WTC11 (cell line): Measurements from ENCODE around the gene MAGEA4.

Experiments
- CREB1 ChIP-seq: sonication (generic); formaldehyde crosslinking; IDR thresholded peaks from 2 replicates; pipeline ENCODE4 v1.8.0; 2023; ENCODE audit warnings: mild to moderate bottlenecking, missing genetic modification reagents
- EMX1 ChIP-seq: fragments of 250-450 bp; sonication (Bioruptor Pico); IDR thresholded peaks from 2 replicates; pipeline ENCODE4 v1.8.0; 2021; ENCODE audit warnings: mild to moderate bottlenecking
- JAZF1 ChIP-seq: fragments of 250-450 bp; sonication (Bioruptor Pico); IDR thresholded peaks from 2 replicates; pipeline ENCODE4 v1.9.0; 2021; ENCODE audit warnings: moderate library complexity, mild to moderate bottlenecking, inconsistent platforms
- JUN ChIP-seq: sonication (generic); formaldehyde crosslinking; IDR thresholded peaks from 2 replicates; pipeline ENCODE4 v1.8.0; 2023; ENCODE audit warnings: mild to moderate bottlenecking, missing genetic modification reagents
- NR1H2 ChIP-seq: sonication (generic); formaldehyde crosslinking; IDR thresholded peaks from 2 replicates; pipeline ENCODE4 v1.9.0; 2021; ENCODE audit warnings: mild to moderate bottlenecking, moderate library complexity, missing genetic modification reagents
- SMAD4 ChIP-seq: sonication (generic); formaldehyde crosslinking; IDR thresholded peaks from 2 replicates; pipeline ENCODE4 v1.8.0; 2022; ENCODE audit warnings: mild to moderate bottlenecking, missing genetic modification reagents
- TCF7 ChIP-seq: sonication (generic); formaldehyde crosslinking; IDR thresholded peaks from 2 replicates; pipeline ENCODE4 v1.8.0; 2022; ENCODE audit warnings: mild to moderate bottlenecking, low read depth, missing genetic modification reagents, moderate library complexity
- TF ChIP-seq, protein P1 (sequence below): fragments of 200-600 bp; IDR thresholded peaks from 2 replicates; pipeline ENCODE4 v1.8.0; 2022; ENCODE audit warnings: antibody characterized with exemption
- TF ChIP-seq, protein P2 (sequence below): sonication (generic); formaldehyde crosslinking; IDR thresholded peaks from 2 replicates; pipeline ENCODE4 v1.8.0; 2022; ENCODE audit warnings: mild to moderate bottlenecking, missing genetic modification reagents
- TF ChIP-seq, protein P3 (sequence below): sonication (generic); formaldehyde crosslinking; conservative IDR thresholded peaks from 2 replicates; pipeline ENCODE4 v1.8.1; 2022; ENCODE audit warnings: mild to moderate bottlenecking, missing genetic modification reagents
- TF ChIP-seq, protein P4 (sequence below): fragments of 250-450 bp; sonication (Bioruptor Pico); IDR thresholded peaks from 2 replicates; pipeline ENCODE4 v1.9.0; 2021; ENCODE audit warnings: mild to moderate bottlenecking
- TF ChIP-seq, protein P5 (sequence below): sonication (generic); formaldehyde crosslinking; IDR thresholded peaks from 2 replicates; pipeline ENCODE4 v1.8.1; 2023; ENCODE audit warnings: mild to moderate bottlenecking, missing genetic modification reagents, moderate library complexity
- TF ChIP-seq, protein P6 (sequence below): sonication (generic); formaldehyde crosslinking; IDR thresholded peaks from 2 replicates; pipeline ENCODE4 v1.8.0; 2022; ENCODE audit warnings: mild to moderate bottlenecking, missing genetic modification reagents

DNA sequence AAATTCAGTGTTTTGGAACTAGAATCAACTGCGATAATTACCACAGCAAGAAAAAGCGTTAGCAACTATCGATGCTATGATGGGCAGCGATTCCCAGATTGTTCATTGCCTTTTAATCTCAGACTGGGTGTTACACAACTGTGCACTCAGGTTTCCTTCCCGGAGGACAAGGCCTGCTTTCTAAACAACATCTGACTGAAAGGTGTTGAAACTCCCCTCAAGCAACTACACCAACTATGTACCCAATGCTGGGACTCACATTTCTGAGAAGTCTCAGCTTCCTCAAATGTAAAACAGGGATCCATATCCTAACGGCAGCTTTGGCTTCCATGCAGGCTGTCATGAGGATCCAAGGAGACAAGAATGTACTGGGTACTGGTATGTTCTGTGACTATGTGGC lies 53.5 kb downstream of the MAGEA4 start:
- TF ChIP-seq NR1H2 (CRISPR knock-in tag) (no peak), JAZF1 (CRISPR knock-in tag) (no peak), TCF7 (CRISPR knock-in tag) (no peak), CREB1 (CRISPR knock-in tag) (no peak), EMX1 (CRISPR knock-in tag) (no peak), JUN (CRISPR knock-in tag) (no peak), SMAD4 (CRISPR knock-in tag) (no peak)
- TF ChIP-seq, protein P1, sequence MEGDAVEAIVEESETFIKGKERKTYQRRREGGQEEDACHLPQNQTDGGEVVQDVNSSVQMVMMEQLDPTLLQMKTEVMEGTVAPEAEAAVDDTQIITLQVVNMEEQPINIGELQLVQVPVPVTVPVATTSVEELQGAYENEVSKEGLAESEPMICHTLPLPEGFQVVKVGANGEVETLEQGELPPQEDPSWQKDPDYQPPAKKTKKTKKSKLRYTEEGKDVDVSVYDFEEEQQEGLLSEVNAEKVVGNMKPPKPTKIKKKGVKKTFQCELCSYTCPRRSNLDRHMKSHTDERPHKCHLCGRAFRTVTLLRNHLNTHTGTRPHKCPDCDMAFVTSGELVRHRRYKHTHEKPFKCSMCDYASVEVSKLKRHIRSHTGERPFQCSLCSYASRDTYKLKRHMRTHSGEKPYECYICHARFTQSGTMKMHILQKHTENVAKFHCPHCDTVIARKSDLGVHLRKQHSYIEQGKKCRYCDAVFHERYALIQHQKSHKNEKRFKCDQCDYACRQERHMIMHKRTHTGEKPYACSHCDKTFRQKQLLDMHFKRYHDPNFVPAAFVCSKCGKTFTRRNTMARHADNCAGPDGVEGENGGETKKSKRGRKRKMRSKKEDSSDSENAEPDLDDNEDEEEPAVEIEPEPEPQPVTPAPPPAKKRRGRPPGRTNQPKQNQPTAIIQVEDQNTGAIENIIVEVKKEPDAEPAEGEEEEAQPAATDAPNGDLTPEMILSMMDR: no peak
- TF ChIP-seq, protein P2, sequence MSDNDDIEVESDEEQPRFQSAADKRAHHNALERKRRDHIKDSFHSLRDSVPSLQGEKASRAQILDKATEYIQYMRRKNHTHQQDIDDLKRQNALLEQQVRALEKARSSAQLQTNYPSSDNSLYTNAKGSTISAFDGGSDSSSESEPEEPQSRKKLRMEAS (CRISPR knock-in tag): no peak
- TF ChIP-seq, protein P3, sequence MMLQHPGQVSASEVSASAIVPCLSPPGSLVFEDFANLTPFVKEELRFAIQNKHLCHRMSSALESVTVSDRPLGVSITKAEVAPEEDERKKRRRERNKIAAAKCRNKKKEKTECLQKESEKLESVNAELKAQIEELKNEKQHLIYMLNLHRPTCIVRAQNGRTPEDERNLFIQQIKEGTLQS (CRISPR knock-in tag): no peak
- TF ChIP-seq, protein P4, sequence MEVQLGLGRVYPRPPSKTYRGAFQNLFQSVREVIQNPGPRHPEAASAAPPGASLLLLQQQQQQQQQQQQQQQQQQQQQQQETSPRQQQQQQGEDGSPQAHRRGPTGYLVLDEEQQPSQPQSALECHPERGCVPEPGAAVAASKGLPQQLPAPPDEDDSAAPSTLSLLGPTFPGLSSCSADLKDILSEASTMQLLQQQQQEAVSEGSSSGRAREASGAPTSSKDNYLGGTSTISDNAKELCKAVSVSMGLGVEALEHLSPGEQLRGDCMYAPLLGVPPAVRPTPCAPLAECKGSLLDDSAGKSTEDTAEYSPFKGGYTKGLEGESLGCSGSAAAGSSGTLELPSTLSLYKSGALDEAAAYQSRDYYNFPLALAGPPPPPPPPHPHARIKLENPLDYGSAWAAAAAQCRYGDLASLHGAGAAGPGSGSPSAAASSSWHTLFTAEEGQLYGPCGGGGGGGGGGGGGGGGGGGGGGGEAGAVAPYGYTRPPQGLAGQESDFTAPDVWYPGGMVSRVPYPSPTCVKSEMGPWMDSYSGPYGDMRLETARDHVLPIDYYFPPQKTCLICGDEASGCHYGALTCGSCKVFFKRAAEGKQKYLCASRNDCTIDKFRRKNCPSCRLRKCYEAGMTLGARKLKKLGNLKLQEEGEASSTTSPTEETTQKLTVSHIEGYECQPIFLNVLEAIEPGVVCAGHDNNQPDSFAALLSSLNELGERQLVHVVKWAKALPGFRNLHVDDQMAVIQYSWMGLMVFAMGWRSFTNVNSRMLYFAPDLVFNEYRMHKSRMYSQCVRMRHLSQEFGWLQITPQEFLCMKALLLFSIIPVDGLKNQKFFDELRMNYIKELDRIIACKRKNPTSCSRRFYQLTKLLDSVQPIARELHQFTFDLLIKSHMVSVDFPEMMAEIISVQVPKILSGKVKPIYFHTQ (CRISPR knock-in tag): no peak
- TF ChIP-seq, protein P5, sequence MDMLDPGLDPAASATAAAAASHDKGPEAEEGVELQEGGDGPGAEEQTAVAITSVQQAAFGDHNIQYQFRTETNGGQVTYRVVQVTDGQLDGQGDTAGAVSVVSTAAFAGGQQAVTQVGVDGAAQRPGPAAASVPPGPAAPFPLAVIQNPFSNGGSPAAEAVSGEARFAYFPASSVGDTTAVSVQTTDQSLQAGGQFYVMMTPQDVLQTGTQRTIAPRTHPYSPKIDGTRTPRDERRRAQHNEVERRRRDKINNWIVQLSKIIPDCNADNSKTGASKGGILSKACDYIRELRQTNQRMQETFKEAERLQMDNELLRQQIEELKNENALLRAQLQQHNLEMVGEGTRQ (CRISPR knock-in tag): no peak
- TF ChIP-seq, protein P6, sequence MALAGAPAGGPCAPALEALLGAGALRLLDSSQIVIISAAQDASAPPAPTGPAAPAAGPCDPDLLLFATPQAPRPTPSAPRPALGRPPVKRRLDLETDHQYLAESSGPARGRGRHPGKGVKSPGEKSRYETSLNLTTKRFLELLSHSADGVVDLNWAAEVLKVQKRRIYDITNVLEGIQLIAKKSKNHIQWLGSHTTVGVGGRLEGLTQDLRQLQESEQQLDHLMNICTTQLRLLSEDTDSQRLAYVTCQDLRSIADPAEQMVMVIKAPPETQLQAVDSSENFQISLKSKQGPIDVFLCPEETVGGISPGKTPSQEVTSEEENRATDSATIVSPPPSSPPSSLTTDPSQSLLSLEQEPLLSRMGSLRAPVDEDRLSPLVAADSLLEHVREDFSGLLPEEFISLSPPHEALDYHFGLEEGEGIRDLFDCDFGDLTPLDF (CRISPR knock-in tag): no peak
